ENCODE results near the gene ARL6IP5.

Gene ARL6IP5

DNA sequence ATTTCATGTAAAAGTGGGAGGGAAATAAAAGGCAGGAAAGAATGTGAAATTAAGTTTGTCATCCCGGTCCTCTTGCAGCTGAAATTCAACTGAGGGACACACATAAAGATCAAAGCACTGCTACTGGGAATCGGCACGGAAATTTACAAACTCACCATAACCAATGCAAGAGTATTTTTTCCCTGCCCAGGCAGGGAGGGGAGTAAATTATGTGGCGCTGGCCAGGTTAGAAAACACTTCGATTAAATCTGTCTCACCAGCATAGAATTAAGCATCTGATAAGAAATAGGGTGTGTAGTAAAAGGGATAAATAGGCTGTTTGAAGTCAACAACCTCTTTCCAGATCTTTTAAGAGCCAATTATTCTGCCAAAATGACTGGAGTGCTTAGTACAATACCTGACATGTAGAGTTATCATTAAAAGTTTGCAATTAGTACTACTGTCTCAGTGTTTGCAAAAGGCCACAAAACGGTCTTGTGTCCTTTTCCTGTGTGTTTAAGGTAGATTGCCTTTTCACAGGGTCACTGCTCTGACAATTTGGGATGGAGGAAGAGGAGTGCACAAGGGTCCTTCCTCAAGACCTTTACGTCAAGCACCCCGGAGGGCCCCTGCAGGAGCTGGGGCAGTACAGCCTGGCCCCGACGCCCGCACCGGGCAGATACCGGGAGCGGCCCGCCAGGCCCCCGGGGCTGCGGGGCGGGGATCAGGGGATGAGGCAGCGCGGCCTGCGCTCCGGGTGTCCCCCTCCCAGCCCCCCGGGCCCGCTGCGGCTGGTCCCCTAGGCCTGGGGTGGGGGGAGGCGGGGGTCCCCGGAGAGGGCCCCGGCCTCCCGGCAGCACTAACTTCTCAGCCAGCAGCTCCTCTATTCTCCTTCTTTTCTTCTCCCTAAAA lies 5.2 kb upstream of the ARL6IP5 start:
- Histone ChIP-seq H4K8ac (ENCODE audit: low read length) (no peak overlapping the region), H3K23ac (ENCODE audit: low read length in 2 of 2) (no peak overlapping the region)

DNA sequence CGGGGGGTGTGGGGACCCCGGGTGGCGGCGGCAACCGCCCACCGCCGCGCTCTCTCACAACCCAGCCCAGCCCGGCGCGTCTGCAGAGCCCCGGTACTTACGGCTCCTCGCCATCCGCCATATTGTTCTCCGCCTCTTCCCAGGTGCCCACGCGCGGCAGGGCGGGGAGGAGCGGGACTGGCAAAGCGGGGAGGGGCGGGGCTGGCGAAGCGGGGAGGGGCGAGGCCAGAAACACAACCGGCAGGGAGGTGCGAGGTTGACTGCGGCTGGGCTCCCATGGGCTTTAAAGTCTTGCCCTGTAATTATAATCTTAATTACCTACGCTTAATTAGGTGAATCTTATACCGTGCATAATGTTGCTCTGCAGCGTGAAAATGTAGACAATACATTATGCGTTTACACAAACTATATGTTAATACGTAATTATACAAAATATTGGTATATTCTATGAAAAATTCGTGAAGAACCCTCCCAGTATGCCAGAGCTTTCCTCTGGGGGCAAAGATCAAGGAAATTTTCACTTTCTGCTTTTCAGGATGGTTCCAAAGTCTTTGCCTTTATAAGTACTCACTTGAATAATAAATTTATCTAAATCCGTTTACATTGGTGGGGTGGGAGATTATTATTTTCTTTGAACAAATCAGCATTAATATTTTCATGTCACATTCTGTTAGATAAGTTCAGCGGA lies 4.4 kb upstream of the ARL6IP5 start, which contains the start of gene UBA3:
Gene UBA3, minus strand, starts transcription at position 133 of the 688 bp plus-strand sequence. Its CDS starts 12 bp downstream, at position 121.
- Histone ChIP-seq H3K9ac (ENCODE audit: low read length) (peak within 1 kb of the TSS; percentile 89), H3K27me3 (ENCODE audit: control insufficient read depth in 1 of 2, insufficient read depth in 1 of 2, low read length in 2 of 2) (no peaks in the 10 kb centered on the region), H2BK120ac (ENCODE audit: low read depth, low read length) (peak within 1 kb of the TSS; percentile 77), H2AK5ac (ENCODE audit: low read length, severe bottlenecking) (no peak within 1 kb of the TSS), H3K9me3 (ENCODE audit: control insufficient read depth, low read length) (no peaks in the 10 kb centered on the region), H3K4ac (ENCODE audit: low read depth in 1 of 2, low read length in 2 of 2) (peak within 1 kb of the TSS in 1 of 2 experiments; percentile 73), H3K79me1 (replicated peaks; ENCODE audit: low read length, poor library complexity, severe bottlenecking) (peaks cover 6% of the 10 kb centered on the region), H2AFZ (ENCODE audit: low read depth, low read length) (peak within 1 kb of the TSS; percentile 49), H3K18ac (ENCODE audit: low read depth in 1 of 2, low read length in 2 of 2) (peak within 1 kb of the TSS in 1 of 2 experiments; percentile 24), H2BK5ac (ENCODE audit: low read depth, low read length, poor library complexity, severe bottlenecking) (peak within 1 kb of the TSS; percentile 51), H3K4me1 (ENCODE audit: control insufficient read depth, insufficient read depth, low read depth, low read length) (peaks cover 9% of the 10 kb centered on the region), H2BK12ac (ENCODE audit: low read length in 2 of 2) (no peak within 1 kb of the TSS), H3K27ac (ENCODE audit: low read length, poor library complexity, severe bottlenecking) (no peak within 1 kb of the TSS), H4K8ac (ENCODE audit: low read length) (no peak within 1 kb of the TSS), H4K91ac (ENCODE audit: low read length) (peak within 1 kb of the TSS; percentile 46), H3K14ac (ENCODE audit: low read length in 2 of 2) (no peak within 1 kb of the TSS), H3K4me2 (ENCODE audit: low read length, poor library complexity, severe bottlenecking) (peak within 1 kb of the TSS; percentile 66), H2BK15ac (ENCODE audit: low read depth, poor library complexity, severe bottlenecking) (no peak within 1 kb of the TSS), H3K23ac (ENCODE audit: low read length in 2 of 2) (no peak within 1 kb of the TSS), H3K4me3 (ENCODE audit: insufficient read depth in 1 of 2, low read depth in 1 of 2, low read length in 2 of 2) (peak within 1 kb of the TSS; percentile 82 to 89), H3K36me3 (ENCODE audit: control insufficient read depth in 1 of 2, insufficient read depth in 2 of 2, low read depth in 1 of 2, low read length in 2 of 2) (peaks cover 4 to 5% of the 10 kb centered on the region in 2 experiments)
- WGBS: 0% methylated on average over 9 of the region's 37 CpGs
- peak; percentile 87 for DNase-seq

More for the DNA sequence above, 5.2 kb upstream of the ARL6IP5 start:
- Histone ChIP-seq H3K9me3 (ENCODE audit: control insufficient read depth, low read length) (no peaks in the 10 kb centered on the region), H3K9ac (ENCODE audit: low read length) (peak overlapping the region; percentile 89), H3K4me2 (ENCODE audit: low read length, poor library complexity, severe bottlenecking) (peak overlapping the region; percentile 66), H2AK5ac (ENCODE audit: low read length, severe bottlenecking) (no peak overlapping the region), H3K4me1 (ENCODE audit: control insufficient read depth, insufficient read depth, low read depth, low read length) (peaks cover 9% of the 10 kb centered on the region), H3K14ac (ENCODE audit: low read length in 2 of 2) (no peak overlapping the region), H2BK5ac (ENCODE audit: low read depth, low read length, poor library complexity, severe bottlenecking) (peak overlapping the region; percentile 51), H2BK120ac (ENCODE audit: low read depth, low read length) (peak overlapping the region; percentile 77), H3K79me1 (replicated peaks; ENCODE audit: low read length, poor library complexity, severe bottlenecking) (peaks cover 6% of the 10 kb centered on the region), H3K36me3 (ENCODE audit: control insufficient read depth in 1 of 2, insufficient read depth in 2 of 2, low read depth in 1 of 2, low read length in 2 of 2) (peaks cover 4 to 13% of the 10 kb centered on the region in 2 experiments), H3K18ac (ENCODE audit: low read depth in 1 of 2, low read length in 2 of 2) (no peak overlapping the region), H2AFZ (ENCODE audit: low read depth, low read length) (peak overlapping the region; percentile 49), H3K4ac (ENCODE audit: low read depth in 1 of 2, low read length in 2 of 2) (peak overlapping the region in 1 of 2 experiments; percentile 73), H4K91ac (ENCODE audit: low read length) (peak overlapping the region; percentile 46), H3K27me3 (ENCODE audit: control insufficient read depth in 1 of 2, insufficient read depth in 1 of 2, low read length in 2 of 2) (no peaks in the 10 kb centered on the region), H2BK15ac (ENCODE audit: low read depth, poor library complexity, severe bottlenecking) (no peak overlapping the region), H3K4me3 (ENCODE audit: insufficient read depth in 1 of 2, low read depth in 1 of 2, low read length in 2 of 2) (peak overlapping the region; percentile 82 to 89), H2BK12ac (ENCODE audit: low read length in 2 of 2) (no peak overlapping the region), H3K27ac (ENCODE audit: low read length, poor library complexity, severe bottlenecking) (no peak overlapping the region)
- DNase-seq: peak; percentile 22
- WGBS: 4% methylated on average over 15 of the region's 29 CpGs

DNA sequence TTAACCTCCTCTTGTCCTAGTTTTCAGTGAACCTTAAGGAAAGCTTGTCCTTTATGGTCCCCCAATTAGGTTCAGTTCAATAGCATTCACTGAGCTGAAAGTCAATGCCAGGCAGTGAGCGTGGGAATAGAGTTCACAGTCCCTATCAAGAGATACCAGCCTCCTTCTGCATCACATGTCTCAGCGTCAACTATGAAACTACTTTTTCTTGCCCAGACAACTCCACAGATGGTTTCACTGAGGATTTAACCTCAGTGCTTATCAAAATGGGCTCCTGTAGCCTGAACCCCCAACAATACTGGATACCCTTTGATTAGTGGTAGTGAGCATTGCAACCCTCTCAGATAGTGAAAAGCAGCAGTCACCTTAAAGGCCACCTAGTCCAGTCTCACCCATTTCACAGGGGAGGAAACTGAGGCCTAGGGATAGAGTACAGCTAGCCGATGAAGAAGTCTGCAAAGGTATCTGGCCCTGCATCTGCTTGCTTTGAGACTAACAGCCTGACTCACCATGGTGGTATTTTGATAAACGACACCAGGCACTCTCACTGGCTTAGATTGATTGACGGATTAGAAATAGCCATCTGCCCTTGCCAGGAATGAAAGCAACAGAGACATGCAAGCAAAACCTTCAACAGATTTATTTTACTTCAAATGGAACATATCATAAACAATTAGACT lies 3.0 kb upstream of the ARL6IP5 start:
- Histone ChIP-seq H4K8ac (ENCODE audit: low read length) (no peak overlapping the region), H3K4ac (ENCODE audit: low read depth in 1 of 2, low read length in 2 of 2) (no peak overlapping the region), H3K27me3 (ENCODE audit: control insufficient read depth in 1 of 2, insufficient read depth in 1 of 2, low read length in 2 of 2) (no peaks in the 10 kb centered on the region), H3K36me3 (ENCODE audit: control insufficient read depth in 1 of 2, insufficient read depth in 2 of 2, low read depth in 1 of 2, low read length in 2 of 2) (no peaks in the 10 kb centered on the region), H2AFZ (ENCODE audit: low read depth, low read length) (peak overlapping the region; percentile 4), H3K18ac (ENCODE audit: low read depth in 1 of 2, low read length in 2 of 2) (no peak overlapping the region), H3K4me1 (ENCODE audit: control insufficient read depth, insufficient read depth, low read depth, low read length) (peaks cover 12% of the 10 kb centered on the region), H3K9me3 (ENCODE audit: control insufficient read depth, low read length) (no peaks in the 10 kb centered on the region), H3K23ac (ENCODE audit: low read length in 2 of 2) (no peak overlapping the region), H3K14ac (ENCODE audit: low read length in 2 of 2) (peak overlapping the region in 1 of 2 experiments; percentile 7), H3K9ac (ENCODE audit: low read length) (peak overlapping the region; percentile 96), H3K4me3 (ENCODE audit: insufficient read depth in 1 of 2, low read depth in 1 of 2, low read length in 2 of 2) (no peak overlapping the region), H2BK15ac (ENCODE audit: low read depth, poor library complexity, severe bottlenecking) (no peak overlapping the region), H3K79me1 (replicated peaks; ENCODE audit: low read length, poor library complexity, severe bottlenecking) (peaks cover 4% of the 10 kb centered on the region), H2BK12ac (ENCODE audit: low read length in 2 of 2) (no peak overlapping the region), H4K91ac (ENCODE audit: low read length) (no peak overlapping the region), H2BK120ac (ENCODE audit: low read depth, low read length) (no peak overlapping the region), H3K4me2 (ENCODE audit: low read length, poor library complexity, severe bottlenecking) (no peak overlapping the region), H2BK5ac (ENCODE audit: low read depth, low read length, poor library complexity, severe bottlenecking) (no peak overlapping the region), H2AK5ac (ENCODE audit: low read length, severe bottlenecking) (peak overlapping the region; percentile 94), H3K27ac (ENCODE audit: low read length, poor library complexity, severe bottlenecking) (peak overlapping the region; percentile 65)
- 60% methylated on average over 5 of the region's 5 CpGs for WGBS
- DNase-seq: peak; percentile 29
